ENCODE measurements around the gene ALG10. TPM values are rescaled to one million over a fixed set of nuclear protein-coding genes. Genes with fewer than 3 reads are reported as not detected.

ALG10 gene, protein sequence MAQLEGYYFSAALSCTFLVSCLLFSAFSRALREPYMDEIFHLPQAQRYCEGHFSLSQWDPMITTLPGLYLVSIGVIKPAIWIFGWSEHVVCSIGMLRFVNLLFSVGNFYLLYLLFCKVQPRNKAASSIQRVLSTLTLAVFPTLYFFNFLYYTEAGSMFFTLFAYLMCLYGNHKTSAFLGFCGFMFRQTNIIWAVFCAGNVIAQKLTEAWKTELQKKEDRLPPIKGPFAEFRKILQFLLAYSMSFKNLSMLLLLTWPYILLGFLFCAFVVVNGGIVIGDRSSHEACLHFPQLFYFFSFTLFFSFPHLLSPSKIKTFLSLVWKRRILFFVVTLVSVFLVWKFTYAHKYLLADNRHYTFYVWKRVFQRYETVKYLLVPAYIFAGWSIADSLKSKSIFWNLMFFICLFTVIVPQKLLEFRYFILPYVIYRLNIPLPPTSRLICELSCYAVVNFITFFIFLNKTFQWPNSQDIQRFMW
- total RNA-seq (2022; extraction: Qiagen RNA extraction; ENCODE audit: low read depth), result 4.2 to 7.4 TPM (median 5.7 TPM) in 5 replicates

GRCh38 chr12:34022079-34022830, at the start of gene ALG10:
TSS of gene ALG10 (plus strand) at chr12:34022496. CDS start at chr12:34022600, 104 bp downstream.

